Right lobe of liver (tissue), 4 donors: ENCODE results near the gene ZNF557.
A peak's percentile ranks its signal among the peaks of the same experiment; 100 is the strongest.
"Not testable (repeated sequence)": the region's sequence is repeated elsewhere in the genome, so short reads cannot be mapped to it uniquely, and the experiment has no call there.

Experiments used
- CTCF ChIP-seq, 4 donors: fragments of 200-600 bp in 3 of 4; fragments of 450-650 bp in 1 of 4; IDR thresholded peaks; one replicate each; pipeline versions ENCODE4 v1.5.1 to v1.8.0; 2016 to 2022; ENCODE audit warnings: antibody characterized with exemption in 4 of 4, mild to moderate bottlenecking in 2 of 4
- POLR2A ChIP-seq: fragments of 450-650 bp; IDR thresholded peaks from one replicate; pipeline ENCODE4 v1.6.1; 2017; ENCODE audit warnings: antibody characterized with exemption, mild to moderate bottlenecking
- donor health status: DM: no; HTN: no; CAD: no.
- donor health status: DM: no; HTN: no; CAD: no.
- donor health status: DM: no; HTN: yes; CAD: no.

GRCh38 chr19:7067122-7067521 lies 2.4 kb upstream of the ZNF557 start:
- peak in 2 of 4 donors; percentile 12 to 21 for TF ChIP-seq CTCF (IDR thresholded peaks at IDR 0.05)
- not testable (repeated sequence) for TF ChIP-seq POLR2A
